ENCODE results near the gene XCL1.

The XCL1 gene

GRCh38 chr1:168606096-168606495 is 29.7 kb downstream of the XCL1 start:
- TF ChIP-seq, protein P1, sequence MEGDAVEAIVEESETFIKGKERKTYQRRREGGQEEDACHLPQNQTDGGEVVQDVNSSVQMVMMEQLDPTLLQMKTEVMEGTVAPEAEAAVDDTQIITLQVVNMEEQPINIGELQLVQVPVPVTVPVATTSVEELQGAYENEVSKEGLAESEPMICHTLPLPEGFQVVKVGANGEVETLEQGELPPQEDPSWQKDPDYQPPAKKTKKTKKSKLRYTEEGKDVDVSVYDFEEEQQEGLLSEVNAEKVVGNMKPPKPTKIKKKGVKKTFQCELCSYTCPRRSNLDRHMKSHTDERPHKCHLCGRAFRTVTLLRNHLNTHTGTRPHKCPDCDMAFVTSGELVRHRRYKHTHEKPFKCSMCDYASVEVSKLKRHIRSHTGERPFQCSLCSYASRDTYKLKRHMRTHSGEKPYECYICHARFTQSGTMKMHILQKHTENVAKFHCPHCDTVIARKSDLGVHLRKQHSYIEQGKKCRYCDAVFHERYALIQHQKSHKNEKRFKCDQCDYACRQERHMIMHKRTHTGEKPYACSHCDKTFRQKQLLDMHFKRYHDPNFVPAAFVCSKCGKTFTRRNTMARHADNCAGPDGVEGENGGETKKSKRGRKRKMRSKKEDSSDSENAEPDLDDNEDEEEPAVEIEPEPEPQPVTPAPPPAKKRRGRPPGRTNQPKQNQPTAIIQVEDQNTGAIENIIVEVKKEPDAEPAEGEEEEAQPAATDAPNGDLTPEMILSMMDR (IDR thresholded peaks at IDR 0.05) = no peak
- Histone ChIP-seq H2AFZ (no peak overlapping the region), H3K27ac (no peak overlapping the region), H3K27me3 (ENCODE audit: control insufficient read depth, insufficient read depth, low read length) (no peaks in the 10 kb centered on the region), H3K9ac (no peak overlapping the region), H3K9me3 (ENCODE audit: control insufficient read depth, low read length) (no peaks in the 10 kb centered on the region), H3K36me3 (ENCODE audit: control insufficient read depth, insufficient read depth, low read length) (no peaks in the 10 kb centered on the region), H3K4me3 (ENCODE audit: low read depth, low read length) (no peak overlapping the region), H3K4me2 (ENCODE audit: low read length) (no peak overlapping the region), H3K79me2 (no peaks in the 10 kb centered on the region), H3K4me1 (no peaks in the 10 kb centered on the region)

- Histone ChIP-seq H3K4me1 (no peaks in the 10 kb centered on the region), H2AFZ (no peak overlapping the region), H3K27ac (no peak overlapping the region), H3K79me2 (no peaks in the 10 kb centered on the region), H3K9me3 (ENCODE audit: control insufficient read depth, low read length) (no peaks in the 10 kb centered on the region), H3K36me3 (ENCODE audit: control insufficient read depth, insufficient read depth, low read length) (no peaks in the 10 kb centered on the region), H3K4me3 (ENCODE audit: low read depth, low read length) (no peak overlapping the region), H3K27me3 (ENCODE audit: control insufficient read depth, insufficient read depth, low read length) (no peaks in the 10 kb centered on the region), H3K4me2 (ENCODE audit: low read length) (no peak overlapping the region), H3K9ac (no peak overlapping the region)
- TF ChIP-seq, protein P1 (IDR thresholded peaks at IDR 0.05) = no peak
These were observed 31.5 kb downstream of the XCL1 start for GRCh38 chr1:168607872-168608428.

- Histone ChIP-seq H3K4me1 (no peaks in the 10 kb centered on the region), H3K36me3 (ENCODE audit: control insufficient read depth, insufficient read depth, low read length) (no peaks in the 10 kb centered on the region), H3K9me3 (ENCODE audit: control insufficient read depth, low read length) (no peaks in the 10 kb centered on the region), H3K79me2 (no peaks in the 10 kb centered on the region), H3K4me3 (ENCODE audit: low read depth, low read length) (no peak overlapping the region), H3K9ac (no peak overlapping the region), H3K27ac (no peak overlapping the region), H3K27me3 (ENCODE audit: control insufficient read depth, insufficient read depth, low read length) (no peaks in the 10 kb centered on the region), H2AFZ (peak overlapping the region; percentile 5), H3K4me2 (ENCODE audit: low read length) (no peak overlapping the region)
- TF ChIP-seq, protein P1 (IDR thresholded peaks at IDR 0.05) = no peak
These were observed 32.7 kb downstream of the XCL1 start for GRCh38 chr1:168608796-168609715.

GRCh38 chr1:168609741-168610510 is 33.5 kb downstream of the XCL1 start:
- H3K36me3 ChIP-seq (ENCODE audit: control insufficient read depth, insufficient read depth, low read length) = no peaks in the 10 kb centered on the region
- H3K4me2 ChIP-seq (ENCODE audit: low read length) = no peak overlapping the region
- H3K9me3 ChIP-seq (ENCODE audit: control insufficient read depth, low read length) = no peaks in the 10 kb centered on the region
- H2AFZ ChIP-seq = peak overlapping the region; percentile 5
- no peaks in the 10 kb centered on the region for H3K79me2 ChIP-seq
- TF ChIP-seq, protein P1 (IDR thresholded peaks at IDR 0.05) = no peak
- H3K9ac ChIP-seq = no peak overlapping the region
- H3K4me1 ChIP-seq = no peaks in the 10 kb centered on the region
- no peaks in the 10 kb centered on the region for H3K27me3 ChIP-seq (ENCODE audit: control insufficient read depth, insufficient read depth, low read length)
- H3K27ac ChIP-seq = no peak overlapping the region
- H3K4me3 ChIP-seq (ENCODE audit: low read depth, low read length) = no peak overlapping the region
